ENCODE results near the gene PARD6G.
"Not testable (repeated sequence)": the region's sequence is repeated elsewhere in the genome, so short reads cannot be mapped to it uniquely, and the experiment has no call there.

The PARD6G gene

GRCh38 chr18:80241919-80242777 lies 5.2 kb downstream of the PARD6G start:
- no peak for DNase-seq

DNA sequence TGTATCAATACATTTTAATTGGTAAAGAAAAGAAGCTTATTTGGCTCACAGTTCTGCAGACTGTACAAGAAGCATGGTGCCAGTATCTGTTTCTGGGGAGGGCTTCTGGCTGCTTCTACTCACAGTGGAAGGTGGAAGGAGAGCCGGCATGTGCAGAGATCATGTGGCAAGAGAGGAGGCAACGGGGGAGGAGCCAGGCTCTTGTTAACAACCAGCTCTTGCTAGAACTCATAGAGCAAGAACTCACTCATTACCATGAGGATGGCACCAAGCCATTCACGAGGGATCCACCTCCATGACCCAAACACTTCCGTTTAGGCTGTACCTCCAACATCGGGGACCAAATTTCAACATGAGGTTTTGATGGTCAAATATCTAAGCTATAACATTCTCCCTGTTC lies 7.5 kb downstream of the PARD6G start:
- no peak for DNase-seq

- no peak for DNase-seq
These were observed 8.6 kb downstream of the PARD6G start for GRCh38 chr18:80238651-80239260.

GRCh38 chr18:80237519-80237918 lies 9.8 kb downstream of the PARD6G start:
- not testable (repeated sequence) for DNase-seq

DNA sequence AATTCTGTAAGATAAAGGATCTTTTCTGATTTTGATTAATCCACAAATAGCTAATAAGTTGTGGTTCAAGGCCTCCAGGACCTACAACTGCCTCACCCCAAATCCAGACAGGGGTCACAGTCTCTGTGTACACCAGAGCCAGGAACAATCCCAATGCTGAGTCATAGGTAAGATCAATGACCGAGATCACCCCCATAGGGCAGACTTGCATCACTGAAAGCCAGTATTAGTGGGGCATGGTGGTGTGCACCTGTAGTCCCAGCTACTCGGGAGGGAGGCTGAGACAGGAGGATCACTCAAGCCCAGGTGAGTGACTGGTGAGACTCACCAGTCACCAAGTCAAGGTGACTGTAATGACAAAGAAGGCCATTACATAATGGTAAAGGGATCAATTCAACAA lies 12.9 kb downstream of the PARD6G start:
- no peak for DNase-seq

DNA sequence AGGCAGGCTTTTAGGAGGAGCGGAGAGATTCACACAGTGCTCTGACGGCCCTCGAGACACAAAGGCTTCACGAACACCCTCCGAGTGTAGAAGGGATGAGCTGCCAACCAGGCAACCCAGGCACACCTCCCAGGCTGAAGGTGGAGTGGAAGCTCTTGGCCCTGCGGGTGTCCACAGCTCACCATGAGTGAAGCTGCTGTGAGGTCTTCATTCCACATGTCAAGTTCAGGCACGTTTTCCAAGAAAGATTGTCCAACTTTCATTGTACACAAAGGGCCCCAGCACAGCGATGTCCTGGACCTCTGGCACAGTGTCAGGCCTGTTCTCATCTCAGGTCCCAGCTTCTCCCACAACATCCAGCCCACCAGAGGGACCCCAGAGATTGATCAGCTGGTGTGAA lies 13.4 kb downstream of the PARD6G start:
- no peak for DNase-seq

DNA sequence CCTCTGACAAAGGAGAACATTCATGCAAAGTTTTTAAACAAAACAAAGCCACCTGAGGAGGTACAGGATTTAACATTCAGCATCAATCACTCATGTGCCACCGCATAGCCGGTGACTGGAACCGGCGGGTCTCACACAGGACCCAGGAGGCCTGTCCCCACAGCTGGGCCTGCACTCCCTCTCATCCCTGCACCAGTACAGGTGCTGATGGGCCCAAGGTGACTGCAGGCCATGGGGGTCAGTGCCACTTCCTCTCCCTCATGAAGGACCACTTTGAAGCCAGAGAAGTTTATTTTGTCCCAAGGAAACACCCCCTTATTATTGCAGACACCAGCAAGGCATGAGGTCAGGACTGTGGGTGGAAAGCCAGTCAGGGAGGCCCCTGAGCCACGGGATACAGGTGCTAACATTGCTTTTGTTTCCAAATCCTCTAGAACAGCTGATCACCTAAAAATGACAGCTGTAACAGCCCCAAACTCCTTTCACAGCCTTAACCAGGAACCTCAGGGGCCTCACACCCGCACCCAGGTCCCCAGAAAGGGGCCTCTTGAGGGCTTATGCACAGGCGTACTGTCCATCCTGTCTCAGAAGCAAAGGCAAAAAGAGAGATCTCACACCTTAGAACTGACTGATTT lies 14.0 kb downstream of the PARD6G start:
- DNase-seq, result no peak

DNA sequence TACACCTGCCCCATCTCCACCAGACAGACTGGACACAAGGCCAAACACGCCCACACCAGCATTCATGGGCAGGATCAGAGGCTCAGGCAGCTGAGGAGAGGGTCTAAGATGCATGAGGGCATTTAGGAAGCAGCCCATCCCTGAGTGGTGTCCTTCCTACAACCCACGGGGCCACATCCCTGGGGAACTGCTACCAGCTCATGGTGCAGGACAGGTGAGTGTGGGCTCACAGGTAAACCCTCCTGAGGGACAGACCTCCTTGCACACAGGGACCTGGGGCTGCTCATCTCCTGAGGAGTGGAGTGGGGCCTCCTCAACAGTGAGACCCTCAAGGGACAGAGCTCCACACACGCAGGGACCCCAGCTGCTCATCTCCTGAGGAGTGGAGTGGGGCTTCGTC lies 14.6 kb downstream of the PARD6G start:
- DNase-seq, result no peak

- no peak for DNase-seq
These were observed 15.3 kb downstream of the PARD6G start for GRCh38 chr18:80232030-80232429.

- no peak for DNase-seq
These were observed 15.7 kb downstream of the PARD6G start for GRCh38 chr18:80231616-80232015.

- no peak for DNase-seq
These were observed 16.2 kb downstream of the PARD6G start for GRCh38 chr18:80231151-80231550.

DNA sequence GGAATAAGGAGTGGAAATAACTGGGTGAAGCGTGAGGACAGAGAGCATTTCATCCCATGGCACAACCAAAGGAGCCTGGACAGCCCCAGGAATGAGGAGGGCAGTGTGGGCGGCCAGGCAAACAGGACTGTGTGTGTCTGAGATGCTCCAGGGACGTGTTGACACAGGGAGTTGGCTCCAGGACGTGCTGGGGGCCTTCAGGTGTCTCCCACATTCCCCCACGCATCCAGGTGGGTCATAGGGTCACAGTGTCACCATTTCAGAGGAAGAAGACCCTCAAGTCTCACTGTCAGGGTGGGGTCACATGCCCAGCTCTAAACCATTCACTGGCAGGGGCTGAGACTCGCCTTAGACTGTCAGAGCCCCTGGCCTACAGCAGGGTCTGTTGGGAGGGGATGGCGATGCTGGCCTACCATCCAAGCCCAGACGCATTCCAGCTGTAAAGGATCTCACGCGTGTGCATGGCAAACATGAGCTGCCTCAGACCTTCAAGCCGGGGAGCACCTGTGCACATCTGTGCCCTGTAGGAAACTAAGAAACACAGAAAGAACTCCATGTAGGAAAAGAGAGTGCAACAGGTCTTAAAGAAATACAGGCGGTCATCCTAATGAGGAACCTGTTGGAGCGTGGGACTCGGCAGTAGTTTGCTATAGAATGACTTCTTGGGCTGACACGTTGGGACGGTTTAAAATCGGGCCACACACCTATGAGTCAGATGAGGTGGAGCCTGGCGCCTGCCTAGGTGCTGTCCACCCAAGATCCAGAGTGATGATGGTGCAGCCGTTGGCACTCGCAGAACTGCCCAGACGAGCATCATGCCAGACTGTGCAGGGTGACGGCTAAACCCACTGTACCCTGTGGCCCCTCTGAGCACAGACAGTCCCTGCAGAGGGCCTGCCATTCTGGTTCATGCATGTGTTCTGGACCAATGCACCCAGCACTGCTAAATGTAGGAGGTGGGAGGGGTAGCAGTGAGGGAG lies 17.3 kb downstream of the PARD6G start:
- no peak for DNase-seq

DNA sequence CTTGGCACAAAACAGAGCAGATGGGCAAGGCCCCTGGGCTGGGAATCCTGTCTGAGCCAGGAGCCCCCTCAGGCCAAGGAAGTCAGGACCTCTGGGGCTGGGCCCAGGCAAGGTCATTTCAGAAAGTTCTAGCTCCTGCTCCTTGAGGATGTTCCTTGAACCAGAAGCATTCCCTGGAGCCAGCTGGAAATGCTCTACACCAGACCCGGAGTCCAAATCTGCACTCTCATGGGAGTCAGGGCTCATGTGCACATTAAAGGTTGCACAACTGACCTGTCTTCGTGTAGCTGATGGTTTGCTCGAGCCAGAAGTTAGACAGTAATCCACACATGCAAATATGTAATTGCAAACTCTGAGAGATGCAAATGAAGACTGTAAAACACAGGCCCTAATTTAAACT lies 18.0 kb downstream of the PARD6G start:
- no peak for DNase-seq

GRCh38 chr18:80228051-80228848 lies 19.1 kb downstream of the PARD6G start:
- no peak for DNase-seq

GRCh38 chr18:80227472-80227871 lies 19.8 kb downstream of the PARD6G start:
- no peak for DNase-seq

GRCh38 chr18:80225685-80226084 lies 21.6 kb downstream of the PARD6G start:
- DNase-seq, result no peak

DNA sequence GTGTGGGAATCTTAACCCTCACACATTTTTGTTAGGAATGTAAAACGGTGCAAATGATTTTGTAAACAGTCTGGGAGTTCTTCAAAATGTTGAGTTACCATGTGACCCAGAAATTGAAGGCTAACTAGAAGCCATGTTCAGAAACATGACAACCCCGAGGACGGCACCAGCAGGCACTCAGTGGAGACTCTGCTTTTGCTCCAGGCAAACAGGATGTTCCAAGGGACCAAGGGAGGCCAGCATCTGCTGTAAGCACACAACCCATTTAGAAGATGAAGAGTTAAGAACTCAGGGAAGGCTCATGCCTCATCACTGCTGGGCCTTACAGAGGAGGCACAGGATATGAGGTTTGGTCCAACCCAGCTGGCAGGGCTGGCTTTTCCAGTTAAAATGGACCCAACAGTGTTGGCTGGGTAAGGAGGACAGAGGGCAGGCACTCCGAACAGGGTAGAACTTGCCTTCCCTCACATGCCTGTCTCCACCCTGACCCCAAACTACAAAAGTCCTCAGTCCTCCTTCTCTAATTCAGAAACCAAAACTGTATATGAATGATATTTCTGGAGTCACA lies 23.6 kb downstream of the PARD6G start:
- DNase-seq, result no peak

DNA sequence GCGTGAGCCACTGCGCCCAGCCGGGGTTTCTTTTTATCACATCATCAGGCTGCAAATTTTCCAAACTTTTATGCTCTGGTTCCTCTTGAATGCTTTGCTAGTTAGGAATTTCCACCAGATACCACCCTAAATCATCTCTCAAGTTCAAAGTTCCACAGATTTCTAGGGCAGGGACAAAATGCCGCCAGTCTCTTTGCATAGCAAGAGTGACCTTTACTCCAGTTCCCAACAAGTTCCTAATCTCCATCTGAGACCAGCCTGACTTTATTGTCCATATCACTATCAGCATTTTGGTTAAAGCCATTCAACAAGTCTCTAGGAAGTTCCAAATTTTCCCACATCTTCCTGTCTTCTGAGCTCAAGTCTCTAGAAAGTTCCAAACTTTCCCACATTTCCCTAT lies 27.8 kb downstream of the PARD6G start:
- not testable (repeated sequence) for DNase-seq

- no peak for DNase-seq
These were observed 28.7 kb downstream of the PARD6G start for GRCh38 chr18:80218341-80219227.

- DNase-seq, result no peak
These were observed 34.1 kb downstream of the PARD6G start for GRCh38 chr18:80213182-80213581.
